Skin of body (tissue), 2 donors: ENCODE data around the gene YIF1A. TPM values are rescaled to one million over a fixed set of nuclear protein-coding genes. Genes with fewer than 3 reads are reported as not detected.
"Not testable (repeated sequence)": the region's sequence is repeated elsewhere in the genome, so short reads cannot be mapped to it uniquely, and the experiment has no call there.

Experiments used
- DNase-seq: peaks from one replicate; lab custom pipeline; 2025; lab: John Stamatoyannopoulos, UW
- total RNA-seq: library from RNA; depleted of rRNA; stranded (reverse); fragments of >200 nt; gene quantifications from one replicate; pipeline ENCODE4 v1.2.3, GENCODE V29; 2014

Gene YIF1A
- total RNA-seq, 1 donor from 2014 or later: 49.7 TPM

- no peak for DNase-seq
Observed at GRCh38 chr11:66287211-66287888, 1.6 kb downstream of the YIF1A start.

GRCh38 chr11:66286699-66287098, 2.2 kb downstream of the YIF1A start:
- no peak for DNase-seq

GRCh38 chr11:66285250-66285947, 3.5 kb downstream of the YIF1A start:
- no peak for DNase-seq

GRCh38 chr11:66284526-66285078, 4.3 kb downstream of the YIF1A start:
- DNase-seq: no peak

GRCh38 chr11:66283461-66284105, 5.4 kb downstream of the YIF1A start:
- DNase-seq: no peak

- DNase-seq: peak; percentile 89
Observed at GRCh38 chr11:66282468-66283455, 6.2 kb downstream of the YIF1A start.

GRCh38 chr11:66281776-66282467, 7.0 kb downstream of the YIF1A start:
- DNase-seq: peak; percentile 61

DNA sequence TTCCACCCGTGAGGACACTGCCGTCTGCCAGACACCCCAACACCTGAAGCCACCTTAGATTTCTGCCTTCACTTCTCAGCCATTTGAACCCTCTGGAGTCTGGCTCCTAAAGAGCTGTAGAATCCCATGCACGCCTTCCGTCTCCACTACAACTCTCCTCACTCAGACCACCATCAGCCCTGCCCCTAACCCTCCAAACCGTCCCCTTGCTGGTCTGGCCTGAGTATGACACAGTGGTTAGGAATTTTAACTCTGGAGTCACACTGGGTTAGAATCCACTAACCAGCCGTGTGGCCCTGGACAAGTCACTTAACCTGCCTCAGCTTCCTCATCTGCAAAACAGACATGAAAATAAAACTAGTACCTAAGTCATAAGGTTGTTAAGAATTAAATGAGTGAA, 7.9 kb downstream of the YIF1A start:
- no peak for DNase-seq

GRCh38 chr11:66280428-66280827, 8.5 kb downstream of the YIF1A start:
- no peak for DNase-seq

- no peak for DNase-seq
Observed at GRCh38 chr11:66279092-66279734, 9.7 kb downstream of the YIF1A start.

DNA sequence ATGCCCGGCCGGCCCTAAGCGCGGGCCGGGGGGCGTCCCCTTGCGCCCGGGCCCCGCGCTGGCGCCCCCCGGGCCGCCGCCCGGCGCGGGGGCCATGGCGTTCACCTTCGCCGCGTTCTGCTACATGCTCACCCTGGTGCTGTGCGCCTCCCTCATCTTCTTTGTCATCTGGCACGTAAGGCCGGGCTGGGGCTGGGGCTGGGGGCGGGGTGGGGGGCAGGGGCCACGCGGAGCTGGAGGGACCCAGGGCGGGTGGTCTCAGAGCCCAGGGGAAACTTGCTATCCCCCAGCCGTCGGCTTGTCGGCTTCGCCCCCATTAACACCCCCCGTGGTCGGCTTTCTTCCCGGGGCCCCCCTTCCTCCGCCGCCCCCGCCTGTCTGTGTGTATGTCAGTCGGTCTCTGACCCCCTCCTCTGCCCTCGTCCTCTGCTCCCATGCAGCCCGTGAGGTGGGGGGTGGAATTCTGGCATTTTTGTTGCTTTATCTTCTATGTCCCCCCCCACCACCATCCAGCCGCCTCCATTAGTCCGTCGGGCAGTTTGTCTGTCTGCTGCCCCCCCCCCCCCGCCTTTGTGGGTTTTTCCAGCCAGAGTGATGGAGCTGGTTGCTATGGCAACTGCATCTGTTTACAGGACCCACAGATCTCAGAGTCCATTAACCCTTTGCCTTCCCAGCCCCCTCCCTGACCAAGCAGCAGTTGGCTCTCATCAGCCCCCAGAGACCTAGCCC, 10.4 kb downstream of the YIF1A start:
- no peak for DNase-seq

DNA sequence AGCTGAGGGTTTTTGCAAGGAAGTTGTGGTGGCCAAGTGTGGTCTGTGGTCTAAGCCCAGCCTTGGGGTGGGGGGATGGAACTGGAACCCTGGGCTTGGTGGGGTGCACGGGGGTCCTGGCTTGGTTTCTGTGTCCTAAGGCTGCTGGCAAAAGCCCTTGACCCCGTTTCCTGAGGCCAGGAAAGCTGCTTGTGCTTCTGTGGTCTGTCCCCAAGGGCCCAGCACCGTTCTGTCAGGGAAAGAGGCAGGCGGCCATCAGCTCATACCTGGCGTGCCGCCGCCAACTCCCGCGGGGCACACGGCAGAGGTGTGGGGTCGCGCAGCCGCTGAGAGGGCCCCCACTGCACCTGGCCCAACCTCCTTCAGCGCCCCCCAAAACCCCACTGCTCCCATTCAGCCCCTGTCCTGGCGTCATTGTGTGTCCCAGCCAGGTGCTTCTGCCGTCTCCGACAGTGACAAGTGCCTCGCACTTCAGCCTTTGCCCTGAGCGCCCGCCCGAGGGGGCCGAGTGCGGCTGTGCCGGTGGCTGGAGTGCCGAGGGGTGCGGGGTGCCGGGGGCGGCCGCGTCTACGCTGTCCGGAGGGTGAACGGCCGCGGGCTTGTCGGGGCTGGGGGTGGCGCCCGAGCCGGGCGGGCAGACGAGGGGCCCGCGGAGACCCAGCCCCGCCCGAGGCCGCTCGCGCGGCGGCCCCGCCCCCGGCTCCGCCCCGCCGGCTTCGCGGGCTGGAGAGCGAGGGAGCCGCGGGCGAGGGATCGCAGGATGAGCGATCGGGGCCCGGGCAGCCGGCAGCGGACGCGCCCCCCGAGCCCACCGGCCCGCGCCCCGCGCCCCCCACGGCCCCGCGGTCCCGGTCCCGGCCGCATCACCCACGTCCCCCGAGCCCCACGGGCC, 11.2 kb downstream of the YIF1A start, which contains the start of gene CNIH2:
Gene CNIH2 (plus strand): TSS at position 705 of the 892 bp plus-strand sequence. CDS start 282 bp downstream, outside the sequence.
- DNase-seq: no peak

DNA sequence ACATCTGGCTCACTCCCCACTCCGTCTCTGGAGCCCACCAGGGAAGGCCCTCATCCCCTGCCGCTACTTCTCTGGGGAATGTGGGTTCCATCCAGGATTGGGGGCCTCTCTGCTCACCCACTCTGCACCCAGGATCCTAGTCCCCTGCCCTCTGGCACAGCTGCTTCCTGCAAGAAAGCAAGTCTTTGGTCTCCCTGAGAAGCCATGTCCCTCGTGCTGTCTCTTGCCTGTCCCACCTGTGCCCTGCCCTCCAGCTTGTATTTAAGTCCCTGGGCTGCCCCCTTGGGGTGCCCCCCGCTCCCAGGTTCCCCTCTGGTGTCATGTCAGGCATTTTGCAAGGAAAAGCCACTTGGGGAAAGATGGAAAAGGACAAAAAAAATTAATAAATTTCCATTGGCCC, 11.9 kb downstream of the YIF1A start:
- not testable (repeated sequence) for DNase-seq

- DNase-seq: not testable (repeated sequence)
Observed at GRCh38 chr11:66276619-66277018, 12.3 kb downstream of the YIF1A start.

- no peak for DNase-seq
Observed at GRCh38 chr11:66275984-66276612, 12.8 kb downstream of the YIF1A start.

DNA sequence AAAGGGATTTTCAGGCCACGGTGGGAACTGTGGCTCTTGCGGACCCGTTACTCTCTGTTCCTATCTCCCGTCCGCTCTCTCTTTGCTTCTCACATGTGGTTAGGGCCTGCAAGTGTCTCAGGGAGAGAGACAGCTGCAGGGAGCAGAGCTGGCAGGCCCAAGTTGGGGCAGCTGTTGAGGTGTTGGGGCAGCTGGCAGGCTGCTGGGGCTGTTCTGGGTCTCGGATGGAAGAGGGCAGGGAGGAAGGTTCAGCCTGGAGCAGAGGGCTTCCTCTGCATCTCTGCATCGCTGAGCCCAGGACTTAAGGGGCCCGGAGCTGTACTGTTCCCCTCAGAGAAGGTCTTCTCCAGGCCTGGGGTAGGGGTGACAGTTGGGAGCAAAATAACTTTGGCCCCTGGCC, 13.5 kb downstream of the YIF1A start:
- no peak for DNase-seq

DNA sequence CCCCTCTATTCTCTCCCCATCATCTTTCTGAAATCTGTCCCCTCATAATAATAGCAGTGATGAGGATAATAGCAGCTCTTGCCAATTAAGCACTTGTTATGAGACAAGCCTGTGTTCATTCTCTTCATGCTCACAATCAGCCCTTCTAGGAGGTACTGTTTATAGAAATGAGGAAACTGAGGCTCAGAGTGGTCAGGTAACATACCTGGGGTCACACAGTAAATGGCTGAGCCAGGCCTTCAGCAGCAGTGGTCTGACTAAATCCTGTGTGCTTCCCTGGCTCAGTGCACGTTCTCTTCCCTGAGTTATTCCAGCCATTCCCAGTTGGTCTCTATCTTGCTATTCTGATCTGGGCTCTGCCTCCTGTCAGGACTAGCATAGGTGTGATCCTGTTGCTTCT, 14.7 kb downstream of the YIF1A start:
- DNase-seq: no peak

DNA sequence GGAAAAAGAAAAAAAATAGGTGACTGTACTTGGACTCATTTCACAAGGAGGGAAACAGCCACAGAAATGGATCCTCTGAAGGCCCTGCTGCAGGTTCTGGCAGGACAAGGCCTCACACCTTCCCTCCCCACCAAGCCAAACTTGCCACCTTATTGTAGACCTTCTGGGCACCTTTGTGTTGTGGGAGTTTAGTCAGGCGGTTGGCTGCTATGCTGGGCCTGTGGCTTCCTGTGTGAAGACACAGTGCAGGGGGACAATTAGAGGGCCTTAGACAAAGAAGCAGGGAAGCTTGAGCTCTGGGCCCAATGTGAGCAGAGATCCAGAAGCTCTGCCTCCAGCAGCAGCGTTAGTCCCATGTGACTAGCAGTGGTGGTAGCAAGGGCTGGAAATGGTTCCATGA, 16.3 kb downstream of the YIF1A start:
- no peak for DNase-seq
